Transverse colon (tissue), 3 donors: ENCODE measurements around the gene SAMD14.

Experiments
- CTCF ChIP-seq, 5 experiments: fragments of 200-600 bp in 3 of 5; fragments of 450-650 bp in 2 of 5; sonication (generic) in 3 of 5; IDR thresholded peaks; 1 replicate in 2 of 5; 2 replicates in 3 of 5; pipeline ENCODE4 v1.5.1; 2016 to 2017; ENCODE audit warnings: antibody characterized with exemption in 5 of 5, inconsistent platforms in 3 of 5, mild to moderate bottlenecking in 2 of 5, moderate library complexity in 1 of 5
- POLR2A ChIP-seq: fragments of 450-650 bp; IDR thresholded peaks from one replicate; pipeline ENCODE4 v1.6.1; 2016; ENCODE audit warnings: antibody characterized with exemption, mild to moderate bottlenecking, moderate library complexity

- TF ChIP-seq POLR2A, result no peak
- no peak for TF ChIP-seq CTCF (IDR thresholded peaks at IDR 0.05)
Observed at GRCh38 chr17:50174444-50174843, 44.5 kb upstream of the SAMD14 start.
